ENCODE data around the gene CAND2.

The CAND2 gene

GRCh38 chr3:12818773-12819172 lies 22.3 kb downstream of the CAND2 start:
- H3K27ac Mint-ChIP-seq: no peak overlapping the region
- H3K4me1 Mint-ChIP-seq: peaks cover 0 to 13% of the 10 kb centered on the region in 2 donors
- no peaks in the 10 kb centered on the region for H3K9me3 Mint-ChIP-seq
- DNase-seq (no peak), ATAC-seq (replicated peaks) (no peak)
- H3K27me3 Mint-ChIP-seq: no peaks in the 10 kb centered on the region
- no peaks in the 10 kb centered on the region for H3K36me3 Mint-ChIP-seq
- no peak overlapping the region for H3K4me3 Mint-ChIP-seq

- H3K9me3 Mint-ChIP-seq: no peaks in the 10 kb centered on the region
- H3K4me3 Mint-ChIP-seq: no peak overlapping the region
- no peaks in the 10 kb centered on the region for H3K36me3 Mint-ChIP-seq
- no peak overlapping the region for H3K27ac Mint-ChIP-seq
- DNase-seq (no peak), ATAC-seq (replicated peaks) (no peak)
- H3K4me1 Mint-ChIP-seq: peaks cover 0 to 8% of the 10 kb centered on the region in 2 donors
- no peaks in the 10 kb centered on the region for H3K27me3 Mint-ChIP-seq
Measured at GRCh38 chr3:12822725-12823373, 26.4 kb downstream of the CAND2 start.

GRCh38 chr3:12824299-12824698 lies 27.8 kb downstream of the CAND2 start:
- no peaks in the 10 kb centered on the region for H3K27me3 Mint-ChIP-seq
- H3K4me1 Mint-ChIP-seq: peaks cover 0 to 1% of the 10 kb centered on the region in 2 donors
- no peak for DNase-seq
- no peak overlapping the region for H3K27ac Mint-ChIP-seq
- no peak overlapping the region for H3K4me3 Mint-ChIP-seq
- no peaks in the 10 kb centered on the region for H3K9me3 Mint-ChIP-seq
- ATAC-seq (replicated peaks): no peak
- peaks cover 0 to 3% of the 10 kb centered on the region in 2 donors for H3K36me3 Mint-ChIP-seq

- H3K36me3 Mint-ChIP-seq: peaks cover 4 to 7% of the 10 kb centered on the region in 2 donors
- no peak for DNase-seq
- ATAC-seq (replicated peaks): no peak
- H3K9me3 Mint-ChIP-seq: no peaks in the 10 kb centered on the region
- H3K4me3 Mint-ChIP-seq: no peak overlapping the region
- no peak overlapping the region for H3K27ac Mint-ChIP-seq
- H3K4me1 Mint-ChIP-seq: no peaks in the 10 kb centered on the region
- H3K27me3 Mint-ChIP-seq: no peaks in the 10 kb centered on the region
Measured at GRCh38 chr3:12825156-12825555, 28.7 kb downstream of the CAND2 start.

- peaks cover 27 to 31% of the 10 kb centered on the region in 2 donors for H3K36me3 Mint-ChIP-seq
- H3K4me1 Mint-ChIP-seq: peaks cover 4 to 10% of the 10 kb centered on the region in 2 donors
- H3K27me3 Mint-ChIP-seq: no peaks in the 10 kb centered on the region
- ATAC-seq (replicated peaks): no peak
- H3K4me3 Mint-ChIP-seq: no peak overlapping the region
- no peaks in the 10 kb centered on the region for H3K9me3 Mint-ChIP-seq
- DNase-seq: no peak
- no peak overlapping the region for H3K27ac Mint-ChIP-seq
Measured at GRCh38 chr3:12828751-12829150, 32.3 kb downstream of the CAND2 start.

GRCh38 chr3:12829404-12829803 lies 32.9 kb downstream of the CAND2 start:
- peaks cover 31 to 36% of the 10 kb centered on the region in 2 donors for H3K36me3 Mint-ChIP-seq
- ATAC-seq (replicated peaks): no peak
- no peak for DNase-seq
- H3K27ac Mint-ChIP-seq: no peak overlapping the region
- no peaks in the 10 kb centered on the region for H3K9me3 Mint-ChIP-seq
- peaks cover 6 to 15% of the 10 kb centered on the region in 2 donors for H3K4me1 Mint-ChIP-seq
- H3K4me3 Mint-ChIP-seq: no peak overlapping the region
- no peaks in the 10 kb centered on the region for H3K27me3 Mint-ChIP-seq

GRCh38 chr3:12829886-12830784 lies 33.7 kb downstream of the CAND2 start:
- peaks cover 35 to 44% of the 10 kb centered on the region in 2 donors for H3K36me3 Mint-ChIP-seq
- H3K4me1 Mint-ChIP-seq: peaks cover 6 to 15% of the 10 kb centered on the region in 2 donors
- H3K9me3 Mint-ChIP-seq: no peaks in the 10 kb centered on the region
- H3K4me3 Mint-ChIP-seq: no peak overlapping the region
- H3K27ac Mint-ChIP-seq: peak overlapping the region; percentile 75
- H3K27me3 Mint-ChIP-seq: no peaks in the 10 kb centered on the region
- peak in 1 of 2 donors; percentile 24 for ATAC-seq (replicated peaks)
- DNase-seq: no peak

GRCh38 chr3:12830785-12831156 lies 34.3 kb downstream of the CAND2 start:
- ATAC-seq (replicated peaks): peak in 1 of 2 donors; percentile 23
- H3K4me3 Mint-ChIP-seq: no peak overlapping the region
- no peak for DNase-seq
- peaks cover 36 to 47% of the 10 kb centered on the region in 2 donors for H3K36me3 Mint-ChIP-seq
- peaks cover 6 to 15% of the 10 kb centered on the region in 2 donors for H3K4me1 Mint-ChIP-seq
- no peaks in the 10 kb centered on the region for H3K27me3 Mint-ChIP-seq
- H3K27ac Mint-ChIP-seq: peak overlapping the region; percentile 31
- no peaks in the 10 kb centered on the region for H3K9me3 Mint-ChIP-seq

GRCh38 chr3:12831301-12831866 lies 34.9 kb downstream of the CAND2 start:
- ATAC-seq (replicated peaks) (peak; percentile 28 to 37), DNase-seq (no peak)
- Mint-ChIP-seq H3K27me3 (no peaks in the 10 kb centered on the region), H3K36me3 (peaks cover 36 to 53% of the 10 kb centered on the region in 2 donors), H3K9me3 (no peaks in the 10 kb centered on the region), H3K4me1 (peaks cover 6 to 21% of the 10 kb centered on the region in 2 donors), H3K4me3 (no peak overlapping the region), H3K27ac (peak overlapping the region; percentile 32)

GRCh38 chr3:12832350-12833221 lies 36.1 kb downstream of the CAND2 start:
- H3K4me1 Mint-ChIP-seq: peaks cover 12 to 33% of the 10 kb centered on the region in 2 donors
- DNase-seq (no peak), ATAC-seq (replicated peaks) (peak in 1 of 2 donors; percentile 9)
- H3K9me3 Mint-ChIP-seq: no peaks in the 10 kb centered on the region
- no peaks in the 10 kb centered on the region for H3K27me3 Mint-ChIP-seq
- peaks cover 42 to 64% of the 10 kb centered on the region in 2 donors for H3K36me3 Mint-ChIP-seq
- H3K4me3 Mint-ChIP-seq: no peak overlapping the region
- H3K27ac Mint-ChIP-seq: peak overlapping the region; percentile 70

- Mint-ChIP-seq H3K27ac (peak overlapping the region; percentile 87), H3K4me3 (no peak overlapping the region), H3K9me3 (no peaks in the 10 kb centered on the region), H3K27me3 (no peaks in the 10 kb centered on the region), H3K4me1 (peaks cover 17 to 42% of the 10 kb centered on the region in 2 donors), H3K36me3 (peaks cover 48 to 71% of the 10 kb centered on the region in 2 donors)
- no peak for DNase-seq
- ATAC-seq (replicated peaks): peak in 1 of 2 donors; percentile 17
Measured at GRCh38 chr3:12833222-12834161, 37.0 kb downstream of the CAND2 start.

GRCh38 chr3:12835052-12835665 lies 38.7 kb downstream of the CAND2 start:
- no peaks in the 10 kb centered on the region for H3K9me3 Mint-ChIP-seq
- peaks cover 29 to 58% of the 10 kb centered on the region in 2 donors for H3K4me1 Mint-ChIP-seq
- peaks cover 56 to 84% of the 10 kb centered on the region in 2 donors for H3K36me3 Mint-ChIP-seq
- H3K4me3 Mint-ChIP-seq: no peak overlapping the region
- no peak for ATAC-seq (replicated peaks)
- no peaks in the 10 kb centered on the region for H3K27me3 Mint-ChIP-seq
- no peak for DNase-seq
- no peak overlapping the region for H3K27ac Mint-ChIP-seq
